ENCODE measurements around the gene BMP8A. TPM values are rescaled to one million over a fixed set of nuclear protein-coding genes. Genes with fewer than 3 reads are reported as not detected.

Gene BMP8A
- total and polyA plus RNA-seq, 10 of the 15 experiments (the other 5 are each of a cell fraction or from before 2014, with no cell fraction given), result not detected

GRCh38 chr1:39525366-39526165 lies 34.1 kb downstream of the BMP8A start (continued):
- no peak for TF ChIP-seq ZBTB33 (IDR thresholded peaks at IDR 0.05)
- 0 out of 2 replicates have a peak, but pooled peaks have one; percentile 28 for TF ChIP-seq MEF2A (IDR thresholded peaks at IDR 0.05; ENCODE audit: insufficient read depth, low read depth, low read length)

- intact Hi-C loops (cut with micrococcal nuclease; ENCODE audit: unreplicated experiment) (no loop called here), in situ Hi-C loops (cut with MboI) (no loop called here)
- TF ChIP-seq ASH2L (IDR thresholded peaks at IDR 0.05; ENCODE audit: borderline replicate concordance, low read depth), result no peak
- no peak for TF ChIP-seq NRF1 (conservative IDR thresholded peaks at IDR 0.05; ENCODE audit: low read depth, low read length)
- TF ChIP-seq CHD1 (IDR thresholded peaks at IDR 0.05; ENCODE audit: low read depth, low read length), result no peak
- TF ChIP-seq SIN3A (IDR thresholded peaks at IDR 0.05; ENCODE audit: low read depth, low read length), result no peak
- no peak for TF ChIP-seq HSF1 (IDR thresholded peaks at IDR 0.05; ENCODE audit: low read depth, low read length)
- TF ChIP-seq USF1 (IDR thresholded peaks at IDR 0.05; ENCODE audit: borderline replicate concordance, extremely low read length, insufficient read depth, low read depth, low read length), result no peak
- no peak for TF ChIP-seq ZZZ3 (IDR thresholded peaks at IDR 0.05; ENCODE audit: control insufficient read depth, insufficient read length, low read depth)
- no peak for TF ChIP-seq BACH1 (IDR thresholded peaks at IDR 0.05; ENCODE audit: borderline replicate concordance)
- BruUV-seq (replicated peaks), result no TSS peak
- FAIRE-seq (no peak), DNase-seq (ENCODE audit: low read depth, low spot score) (no peak), ATAC-seq (no peak)
- Histone ChIP-seq H3K4me1 (ENCODE audit: control insufficient read depth, insufficient read depth, low read length) (peaks cover 22% of the 10 kb centered on the region), H4K20me1 (ENCODE audit: control insufficient read depth, insufficient read depth) (no peaks in the 10 kb centered on the region), H3K9ac (ENCODE audit: control insufficient read depth, insufficient read depth, low read length) (no peak overlapping the region), H3K36me3 (ENCODE audit: control insufficient read depth in 2 of 2, insufficient read depth in 2 of 2, low read length in 1 of 2) (peaks cover 0 to 7% of the 10 kb centered on the region in 2 experiments; a peak in 2 of 4 replicates), H3K79me2 (ENCODE audit: control insufficient read depth, insufficient read depth, low read length) (no peaks in the 10 kb centered on the region), H3K4me3 (no peak overlapping the region), H3K9me3 (replicated peaks; ENCODE audit: control insufficient read depth, insufficient read depth, low read length) (no peaks in the 10 kb centered on the region), H3K4me2 (ENCODE audit: control insufficient read depth, insufficient read depth) (no peak overlapping the region), H3K27ac (ENCODE audit: control insufficient read depth, insufficient read depth) (peak overlapping the region; percentile 42; the same call in 1 of the 2 replicates), H3K27me3 (replicated peaks in 1 of 2; ENCODE audit: control insufficient read depth in 2 of 2, insufficient read depth in 2 of 2, low read length in 1 of 2) (no peaks in the 10 kb centered on the region), H2AFZ (ENCODE audit: control insufficient read depth, low read depth, low read length) (no peak overlapping the region)
- ChIA-PET CTCF (interaction anchor here (0.7 to 1.2 kb wide), 3 partner anchors 12 to 261 kb away, joined by 3 to 9 read pairs (median 4); no protein-coding TSS in a partner anchor), POLR2A (interaction anchor here (0.6 kb wide), 1 partner anchor 254 kb away, joined by 3 read pairs; no protein-coding TSS in a partner anchor), SMC1A (ENCODE audit: uncharacterized antibody, unreplicated experiment) (interaction anchor here (0.7 to 1.2 kb wide), 4 partner anchors 12 to 335 kb away, joined by 3 to 6 read pairs (median 4); no protein-coding TSS in a partner anchor), RAD21 (ENCODE audit: unreplicated experiment) (interaction anchor here (0.5 to 1.3 kb wide), 3 partner anchors 12 to 80 kb away, joined by 3 to 4 read pairs (median 3); no protein-coding TSS in a partner anchor)
- 88% methylated on average over 11 of the region's 11 CpGs for WGBS (ENCODE audit: insufficient coverage, insufficient replicate concordance, low lambda C conversion rate, missing lambda C conversion rate)
These were observed 35.2 kb downstream of the BMP8A start for GRCh38 chr1:39526466-39527189.

Data from GM12878 (cell line).